CD1c-positive myeloid dendritic cell (primary cell): Measurements from ENCODE around the gene CALD1.

Experiments
- DNase-seq: peaks from one replicate; pipeline ENCODE4 v3.0.0-alpha.2; 2016; ENCODE audit errors: extremely low spot score

CALD1 gene

GRCh38 chr7:134778941-134779740 lies at the start of gene CALD1:
TSS of gene CALD1 (plus strand) at chr7:134779634. CDS start at chr7:134867734, 88,100 bp downstream.
- no peak for DNase-seq

GRCh38 chr7:134729895-134730294 lies 49.5 kb upstream of the CALD1 start:
- no peak for DNase-seq

GRCh38 chr7:134730411-134730829 lies 49.0 kb upstream of the CALD1 start:
- no peak for DNase-seq

- no peak for DNase-seq
Measured at GRCh38 chr7:134731616-134732015, 47.8 kb upstream of the CALD1 start.

GRCh38 chr7:134732728-134733127 lies 46.7 kb upstream of the CALD1 start:
- DNase-seq, result no peak

GRCh38 chr7:134736381-134736780 lies 43.1 kb upstream of the CALD1 start:
- DNase-seq, result no peak

- peak; percentile 96 for DNase-seq
Measured at GRCh38 chr7:134737566-134738345, 41.7 kb upstream of the CALD1 start.

GRCh38 chr7:134739362-134739761 lies 40.1 kb upstream of the CALD1 start:
- DNase-seq, result peak; percentile 24

GRCh38 chr7:134740376-134740775 lies 39.1 kb upstream of the CALD1 start:
- no peak for DNase-seq

- no peak for DNase-seq
Measured at GRCh38 chr7:134741907-134742635, 37.4 kb upstream of the CALD1 start.

- no peak for DNase-seq
Measured at GRCh38 chr7:134742688-134743350, 36.6 kb upstream of the CALD1 start.

GRCh38 chr7:134744569-134744968 lies 34.9 kb upstream of the CALD1 start:
- no peak for DNase-seq

GRCh38 chr7:134747326-134747725 lies 32.1 kb upstream of the CALD1 start:
- DNase-seq, result no peak

- peak; percentile 64 for DNase-seq
Measured at GRCh38 chr7:134750083-134751062, 29.1 kb upstream of the CALD1 start.

GRCh38 chr7:134752006-134752760 lies 27.3 kb upstream of the CALD1 start:
- peak; percentile 41 for DNase-seq

GRCh38 chr7:134755422-134756022 lies 23.9 kb upstream of the CALD1 start:
- DNase-seq, result peak; percentile 44

- no peak for DNase-seq
Measured at GRCh38 chr7:134757938-134758337, 21.5 kb upstream of the CALD1 start.

- no peak for DNase-seq
Measured at GRCh38 chr7:134758981-134759380, 20.5 kb upstream of the CALD1 start.

- DNase-seq, result no peak
Measured at GRCh38 chr7:134761266-134761665, 18.2 kb upstream of the CALD1 start.
